SU-DHL-6 (cell line): ENCODE results near the gene DPYSL4.

Experiments used
- H2AFZ ChIP-seq: fragments of 200-600 bp; sonication (generic); 2 replicates; pipeline ENCODE4 v1.6.1; 2014; ENCODE audit warnings: low read depth, mild to moderate bottlenecking, moderate library complexity, mixed read lengths, antibody characterized with exemption, low read length; ENCODE audit not compliant: severe bottlenecking
- H3F3A ChIP-seq: fragments of 200-600 bp; shearing (Covaris generic); 2 replicates; pipeline ENCODE4 v1.6.0; 2016; ENCODE audit warnings: antibody characterized with exemption, mild to moderate bottlenecking; ENCODE audit not compliant: insufficient read depth
- H3K27ac ChIP-seq: fragments of 200-600 bp; sonication (generic); 2 replicates; pipeline ENCODE4 v1.5.1; 2016; ENCODE audit warnings: low read depth, mild to moderate bottlenecking, low read length, moderate library complexity, mixed read lengths
- H3K27me3 ChIP-seq: fragments of 200-600 bp; sonication (generic), shearing (Covaris generic); 2 replicates; pipeline ENCODE4 v1.6.0; 2014; ENCODE audit warnings: mild to moderate bottlenecking, low read length
- H3K36me3 ChIP-seq: fragments of 200-600 bp; sonication (generic); 2 replicates; pipeline ENCODE4 v1.6.1; 2014; ENCODE audit warnings: mild to moderate bottlenecking, low read length, mixed read lengths
- H3K4me2 ChIP-seq: fragments of 300-600, 200-600 bp; shearing (Covaris generic), sonication (generic); 2 replicates; pipeline ENCODE4 v1.6.0; 2014; ENCODE audit warnings: low read length, low read depth, mild to moderate bottlenecking; ENCODE audit not compliant: poor library complexity, severe bottlenecking
- H3K4me3 ChIP-seq: fragments of 200-600 bp; sonication (generic); 2 replicates; pipeline ENCODE4 v1.5.1; 2014; ENCODE audit warnings: antibody characterized with exemption, low read length, mild to moderate bottlenecking, mixed read lengths; ENCODE audit not compliant: insufficient read depth, poor library complexity, severe bottlenecking
- H3K79me2 ChIP-seq: fragments of 200-600 bp; sonication (generic); 2 replicates; pipeline ENCODE4 v1.6.1; 2014; ENCODE audit warnings: mild to moderate bottlenecking, low read length, moderate library complexity; ENCODE audit not compliant: insufficient read depth
- H3K9ac ChIP-seq: fragments of 200-600 bp; sonication (generic); 2 replicates; pipeline ENCODE4 v1.7.0; 2014; ENCODE audit warnings: mild to moderate bottlenecking, low read length
- H3K9me2 ChIP-seq: fragments of 200-600 bp; sonication (generic); replicated peaks from 2 replicates; pipeline ENCODE4 v1.6.1; 2014; ENCODE audit warnings: low read length; ENCODE audit not compliant: insufficient read depth
- H3K9me3 ChIP-seq: fragments of 200-600 bp; sonication (generic); 2 replicates; pipeline ENCODE4 v1.6.1; 2014; ENCODE audit warnings: low read length, mixed read lengths; ENCODE audit not compliant: insufficient read depth
- H4K20me1 ChIP-seq: fragments of 200-600 bp; sonication (generic); 2 replicates; pipeline ENCODE4 v1.6.1; 2014; ENCODE audit warnings: low read depth, mild to moderate bottlenecking, antibody characterized with exemption, low read length, moderate library complexity, mixed read lengths
- EZH2phosphoT487 ChIP-seq: fragments of 200-600 bp; sonication (generic), shearing (Covaris generic); conservative IDR thresholded peaks from 2 replicates; pipeline ENCODE4 v1.6.1; 2018; ENCODE audit warnings: mild to moderate bottlenecking, antibody characterized with exemption, low read length, moderate library complexity, mixed read lengths
- TF ChIP-seq, protein P1 (sequence below): fragments of 200-600 bp; sonication (generic); IDR thresholded peaks from one replicate; pipeline ENCODE4 v1.5.1; 2017; ENCODE audit warnings: antibody characterized with exemption, mild to moderate bottlenecking, low read length, moderate library complexity; ENCODE audit not compliant: insufficient read depth, poor library complexity, severe bottlenecking

Gene DPYSL4

GRCh38 chr10:132148261-132149251 lies 38.2 kb upstream of the DPYSL4 start:
- no peaks in the 10 kb centered on the region for H3F3A ChIP-seq
- no peak overlapping the region for H3K4me3 ChIP-seq
- H3K9ac ChIP-seq, result no peak overlapping the region
- no peak overlapping the region for H3K4me2 ChIP-seq
- H3K27ac ChIP-seq, result no peak overlapping the region
- no peaks in the 10 kb centered on the region for H3K27me3 ChIP-seq
- H3K9me3 ChIP-seq, result no peaks in the 10 kb centered on the region
- TF ChIP-seq, protein P1, sequence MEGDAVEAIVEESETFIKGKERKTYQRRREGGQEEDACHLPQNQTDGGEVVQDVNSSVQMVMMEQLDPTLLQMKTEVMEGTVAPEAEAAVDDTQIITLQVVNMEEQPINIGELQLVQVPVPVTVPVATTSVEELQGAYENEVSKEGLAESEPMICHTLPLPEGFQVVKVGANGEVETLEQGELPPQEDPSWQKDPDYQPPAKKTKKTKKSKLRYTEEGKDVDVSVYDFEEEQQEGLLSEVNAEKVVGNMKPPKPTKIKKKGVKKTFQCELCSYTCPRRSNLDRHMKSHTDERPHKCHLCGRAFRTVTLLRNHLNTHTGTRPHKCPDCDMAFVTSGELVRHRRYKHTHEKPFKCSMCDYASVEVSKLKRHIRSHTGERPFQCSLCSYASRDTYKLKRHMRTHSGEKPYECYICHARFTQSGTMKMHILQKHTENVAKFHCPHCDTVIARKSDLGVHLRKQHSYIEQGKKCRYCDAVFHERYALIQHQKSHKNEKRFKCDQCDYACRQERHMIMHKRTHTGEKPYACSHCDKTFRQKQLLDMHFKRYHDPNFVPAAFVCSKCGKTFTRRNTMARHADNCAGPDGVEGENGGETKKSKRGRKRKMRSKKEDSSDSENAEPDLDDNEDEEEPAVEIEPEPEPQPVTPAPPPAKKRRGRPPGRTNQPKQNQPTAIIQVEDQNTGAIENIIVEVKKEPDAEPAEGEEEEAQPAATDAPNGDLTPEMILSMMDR, result no peak
- no peak for TF ChIP-seq EZH2phosphoT487
- no peak overlapping the region for H2AFZ ChIP-seq
- H3K36me3 ChIP-seq, result no peaks in the 10 kb centered on the region
- no peaks in the 10 kb centered on the region for H4K20me1 ChIP-seq
- H3K79me2 ChIP-seq, result no peaks in the 10 kb centered on the region
- H3K9me2 ChIP-seq, result no peaks in the 10 kb centered on the region

DNA sequence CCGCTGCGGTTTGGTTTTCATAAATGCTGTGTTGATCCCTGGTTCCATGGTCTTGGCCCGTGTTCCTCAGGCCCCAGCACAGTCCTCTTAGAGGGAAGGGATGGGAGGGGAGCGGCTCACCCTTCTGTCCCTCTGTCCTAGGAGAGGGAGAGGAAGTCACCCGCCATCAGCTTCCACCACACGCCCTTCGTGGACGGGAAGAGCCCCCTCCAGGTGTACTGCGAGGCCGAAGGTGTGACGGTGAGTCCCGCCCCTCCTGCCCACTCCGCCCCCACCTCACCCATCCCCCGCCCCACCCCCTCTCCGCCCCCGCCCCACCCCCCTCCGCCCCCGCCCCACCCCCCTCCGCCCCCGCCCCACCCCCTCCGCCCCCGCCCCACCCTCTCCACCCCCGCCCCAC lies 37.5 kb upstream of the DPYSL4 start:
- no peaks in the 10 kb centered on the region for H3K36me3 ChIP-seq
- no peak overlapping the region for H3K27ac ChIP-seq
- no peak for TF ChIP-seq EZH2phosphoT487
- TF ChIP-seq, protein P1, result no peak
- no peak overlapping the region for H3K4me2 ChIP-seq
- no peaks in the 10 kb centered on the region for H4K20me1 ChIP-seq
- no peak overlapping the region for H2AFZ ChIP-seq
- no peaks in the 10 kb centered on the region for H3K9me3 ChIP-seq
- H3K27me3 ChIP-seq, result no peaks in the 10 kb centered on the region
- no peaks in the 10 kb centered on the region for H3K9me2 ChIP-seq
- H3K4me3 ChIP-seq, result no peak overlapping the region
- H3K9ac ChIP-seq, result no peak overlapping the region
- no peaks in the 10 kb centered on the region for H3F3A ChIP-seq
- no peaks in the 10 kb centered on the region for H3K79me2 ChIP-seq

DNA sequence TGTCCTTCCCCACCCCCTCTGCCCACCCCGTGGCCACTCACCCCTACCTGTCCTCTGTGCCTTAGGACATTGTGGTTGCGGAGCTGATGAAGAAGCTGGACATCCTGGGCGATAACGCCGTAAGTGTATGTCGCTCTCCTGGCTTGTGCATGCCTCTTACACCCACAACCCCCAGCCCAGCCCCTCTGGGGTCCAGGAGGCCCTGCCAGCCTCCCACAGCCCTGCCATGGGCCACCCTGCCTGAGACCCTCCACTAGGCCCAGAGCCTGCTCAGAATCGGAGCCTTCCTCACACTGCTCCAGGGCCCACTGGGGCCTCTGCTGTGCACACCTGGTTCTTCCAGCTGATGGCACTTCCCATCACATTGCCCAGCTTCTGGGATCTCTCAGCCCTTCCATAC lies 36.8 kb upstream of the DPYSL4 start:
- H3K9ac ChIP-seq, result no peak overlapping the region
- no peaks in the 10 kb centered on the region for H4K20me1 ChIP-seq
- H3K9me3 ChIP-seq, result no peaks in the 10 kb centered on the region
- no peaks in the 10 kb centered on the region for H3K9me2 ChIP-seq
- no peaks in the 10 kb centered on the region for H3K36me3 ChIP-seq
- H3K27ac ChIP-seq, result no peak overlapping the region
- H3K4me3 ChIP-seq, result no peak overlapping the region
- H3F3A ChIP-seq, result no peaks in the 10 kb centered on the region
- no peak overlapping the region for H3K4me2 ChIP-seq
- H2AFZ ChIP-seq, result no peak overlapping the region
- no peaks in the 10 kb centered on the region for H3K27me3 ChIP-seq
- H3K79me2 ChIP-seq, result no peaks in the 10 kb centered on the region
- TF ChIP-seq EZH2phosphoT487, result no peak
- TF ChIP-seq, protein P1, result no peak
